ENCODE results near the gene AK9.
"Not testable (repeated sequence)": the region's sequence is repeated elsewhere in the genome, so short reads cannot be mapped to it uniquely, and the experiment has no call there.

Gene AK9

DNA sequence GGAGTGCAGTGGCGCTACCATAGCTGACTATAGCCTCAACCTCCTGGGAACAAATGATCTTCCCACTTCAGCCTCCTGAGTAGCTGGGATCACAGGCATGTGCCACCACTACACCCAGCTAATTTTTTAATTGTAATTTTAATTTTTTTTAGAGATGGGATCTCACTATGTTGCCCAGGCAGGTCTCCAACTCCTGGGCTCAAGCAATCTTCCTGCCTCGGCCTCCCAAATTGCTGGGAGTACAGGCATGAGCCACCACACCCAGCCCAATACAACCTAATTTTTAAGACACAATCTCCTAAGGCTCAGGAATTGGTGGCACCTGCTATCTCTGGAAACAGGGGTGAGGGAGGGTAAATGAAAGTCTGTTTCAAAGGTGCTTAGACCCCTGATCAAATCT lies 213.8 kb downstream of the AK9 start:
- DNase-seq, result no peak

DNA sequence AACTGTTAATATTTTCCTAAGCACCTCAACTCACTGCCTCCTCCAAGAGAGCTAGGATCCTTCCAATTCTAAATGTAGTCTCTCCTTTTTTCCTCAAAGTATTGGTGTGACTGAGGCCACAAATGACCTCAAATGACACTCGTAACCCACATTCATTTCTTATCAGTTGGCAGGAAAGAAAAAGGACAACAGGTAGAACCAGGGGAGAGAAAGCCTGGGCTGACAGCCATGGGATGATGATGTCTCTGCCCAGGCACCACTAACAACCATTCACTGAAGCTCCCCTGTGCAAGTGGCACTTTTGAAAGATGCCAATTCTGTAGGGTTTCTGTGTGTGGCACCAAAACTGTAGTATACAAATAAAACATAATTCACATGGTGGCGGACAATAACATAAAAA lies 215.4 kb downstream of the AK9 start:
- no peak for DNase-seq

- no peak for DNase-seq
Observed at GRCh38 chr6:109474995-109475394, 216.0 kb downstream of the AK9 start.

GRCh38 chr6:109473120-109473519 lies 217.9 kb downstream of the AK9 start:
- DNase-seq, result no peak

DNA sequence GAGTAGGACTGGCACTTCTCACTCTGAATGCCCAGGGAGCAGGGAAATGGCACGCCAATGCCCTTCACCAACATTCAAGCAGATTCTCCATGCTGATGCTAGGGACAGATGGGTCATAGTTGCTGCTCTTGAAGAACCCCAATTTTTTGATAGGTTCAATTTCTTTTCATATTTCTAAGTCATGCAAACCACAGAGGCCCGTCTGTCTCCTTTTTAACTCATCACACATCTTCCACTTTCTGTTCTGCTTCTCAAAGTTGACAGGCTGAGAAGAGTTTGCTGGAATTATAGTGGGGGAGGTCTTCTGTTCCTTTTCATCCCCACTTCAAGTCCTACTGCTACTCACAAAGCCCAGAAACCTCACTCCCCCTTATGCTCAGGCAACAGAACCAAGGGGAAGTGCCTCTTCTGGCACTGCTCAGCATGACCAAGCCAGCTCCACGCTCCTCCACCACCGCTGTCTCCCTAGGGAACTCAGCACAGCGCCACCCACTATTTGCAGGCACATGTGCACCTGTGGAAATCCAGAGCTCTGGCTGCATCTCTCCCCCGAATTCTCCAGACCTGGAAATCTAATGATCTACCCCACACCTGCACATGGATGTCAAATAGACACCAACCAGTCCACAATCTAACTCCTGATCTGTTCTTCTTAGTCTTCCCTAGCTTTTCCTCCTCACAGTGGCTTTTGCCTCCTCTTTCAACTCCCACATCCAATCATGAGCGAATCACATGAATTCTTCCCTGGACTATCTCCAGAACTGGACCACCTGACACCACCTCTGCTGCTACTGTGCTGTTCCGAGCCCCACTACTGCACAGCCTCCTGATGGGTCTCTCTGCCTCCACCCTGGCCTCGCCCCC lies 218.6 kb downstream of the AK9 start:
- no peak for DNase-seq

DNA sequence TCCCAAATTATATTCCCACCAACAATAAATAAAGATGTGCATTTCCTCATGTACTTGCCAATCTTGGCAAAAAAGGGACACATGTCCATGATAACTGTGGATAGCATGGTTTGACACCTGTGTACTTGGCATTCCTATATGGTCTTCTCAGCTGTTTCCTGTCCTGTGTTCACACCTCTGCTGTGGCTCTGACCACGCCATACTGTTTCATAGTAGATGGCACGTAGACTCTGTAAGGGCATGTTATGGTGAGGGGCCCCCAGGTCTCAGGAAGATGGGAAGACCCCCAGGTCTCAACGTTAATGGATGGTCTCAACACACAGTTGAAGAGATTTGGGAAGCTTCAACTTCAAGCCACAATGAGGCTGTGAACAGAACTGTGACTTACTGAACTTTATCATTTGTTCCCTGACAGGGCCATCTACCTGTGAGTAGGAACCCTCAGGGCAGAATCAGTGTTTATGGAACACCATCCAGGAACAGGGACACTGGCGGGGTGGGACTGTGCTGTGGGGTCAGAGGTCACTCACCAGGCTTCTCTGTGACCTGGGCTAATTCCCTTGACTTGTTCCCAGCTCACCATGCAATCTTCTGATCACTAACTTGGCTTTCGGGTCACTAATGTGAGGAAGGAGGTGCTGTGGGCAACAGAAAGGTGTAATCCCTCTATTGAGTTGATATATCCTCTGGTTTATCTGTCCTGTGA lies 219.7 kb downstream of the AK9 start:
- DNase-seq, result no peak

DNA sequence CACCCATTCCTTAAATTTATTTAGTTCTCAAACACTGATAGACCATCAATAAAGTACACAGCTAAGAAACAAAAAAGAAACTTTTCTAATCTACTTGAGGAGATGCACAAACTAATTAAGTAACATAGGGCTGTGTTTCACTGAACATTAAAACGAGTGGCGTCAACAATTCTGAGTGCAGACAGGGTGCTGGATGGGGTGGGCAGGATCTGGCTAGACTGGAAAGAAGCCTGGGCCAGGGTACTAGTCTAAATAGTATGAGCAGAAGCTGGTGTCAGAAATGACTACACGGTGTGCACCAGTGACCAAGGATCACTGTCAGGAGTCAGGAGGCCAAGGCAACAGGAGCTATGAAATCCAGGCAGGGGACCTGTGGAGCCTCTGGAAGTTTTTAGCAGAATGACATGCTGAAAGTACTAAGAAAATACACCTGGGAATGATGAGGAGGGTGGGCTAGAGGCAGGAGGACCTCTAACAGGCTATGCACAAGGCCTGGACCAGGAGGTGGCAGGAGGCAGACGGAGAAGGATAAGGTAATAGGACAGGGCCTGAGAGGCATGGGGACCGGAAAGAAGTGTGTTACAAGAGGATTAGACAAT lies 221.3 kb downstream of the AK9 start:
- no peak for DNase-seq

- DNase-seq, result no peak
Observed at GRCh38 chr6:109467696-109468095, 223.3 kb downstream of the AK9 start.

- DNase-seq, result no peak
Observed at GRCh38 chr6:109466212-109466923, 224.6 kb downstream of the AK9 start.

DNA sequence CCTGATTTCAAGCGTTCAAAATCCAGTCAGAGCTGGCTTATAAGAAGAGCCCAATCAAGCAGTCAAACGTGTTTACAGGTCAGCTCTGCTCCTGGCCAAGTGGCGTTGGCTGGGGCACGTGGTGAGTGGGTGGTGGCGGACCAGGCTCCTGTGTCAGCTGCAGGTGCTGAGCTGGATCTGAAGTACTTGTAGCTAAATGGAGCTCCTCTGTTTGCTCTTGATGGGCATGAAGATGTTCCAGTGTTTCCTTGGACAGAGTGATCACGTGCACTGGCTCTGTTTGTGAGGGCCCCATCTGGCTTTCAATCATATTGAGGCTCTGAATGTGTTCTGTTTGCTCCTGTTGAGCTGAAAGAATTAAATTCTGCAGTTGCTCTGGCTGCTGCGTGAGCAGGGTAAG lies 225.2 kb downstream of the AK9 start:
- no peak for DNase-seq

GRCh38 chr6:109461733-109462526 lies 229.1 kb downstream of the AK9 start:
- no peak for DNase-seq

GRCh38 chr6:109461205-109461604 lies 229.8 kb downstream of the AK9 start:
- DNase-seq, result not testable (repeated sequence)

DNA sequence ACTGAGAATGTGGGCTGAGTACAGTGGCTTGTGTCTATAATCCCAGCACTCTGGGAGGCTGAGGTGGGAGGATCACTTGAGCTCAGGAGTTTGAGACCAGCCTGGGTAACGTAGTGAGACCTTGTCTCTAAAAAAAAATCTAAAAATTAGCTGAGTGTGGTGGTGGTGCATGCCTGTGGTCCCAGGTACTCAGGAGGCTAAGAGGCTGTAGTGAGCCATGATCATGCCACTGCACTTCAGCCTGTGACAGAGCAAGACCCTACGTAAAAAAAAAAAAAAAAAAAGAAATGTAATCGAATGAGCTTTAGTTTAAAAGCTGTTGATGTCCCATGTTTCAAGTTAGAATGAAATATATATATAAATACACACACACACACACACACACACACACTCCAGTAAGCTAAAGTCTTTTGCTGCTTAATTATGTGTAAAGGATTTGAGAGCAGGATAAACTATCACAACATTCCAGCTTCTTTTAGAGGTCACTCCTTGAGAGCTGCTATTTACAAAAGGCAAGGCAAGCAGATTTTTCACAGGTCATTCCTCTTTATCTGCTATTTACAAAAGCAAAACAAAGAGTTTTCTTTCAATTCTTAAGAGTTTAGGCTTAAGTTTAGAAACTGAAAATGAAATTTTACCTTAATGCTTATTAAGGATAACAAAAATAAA lies 230.7 kb downstream of the AK9 start:
- peak; percentile 31 for DNase-seq

DNA sequence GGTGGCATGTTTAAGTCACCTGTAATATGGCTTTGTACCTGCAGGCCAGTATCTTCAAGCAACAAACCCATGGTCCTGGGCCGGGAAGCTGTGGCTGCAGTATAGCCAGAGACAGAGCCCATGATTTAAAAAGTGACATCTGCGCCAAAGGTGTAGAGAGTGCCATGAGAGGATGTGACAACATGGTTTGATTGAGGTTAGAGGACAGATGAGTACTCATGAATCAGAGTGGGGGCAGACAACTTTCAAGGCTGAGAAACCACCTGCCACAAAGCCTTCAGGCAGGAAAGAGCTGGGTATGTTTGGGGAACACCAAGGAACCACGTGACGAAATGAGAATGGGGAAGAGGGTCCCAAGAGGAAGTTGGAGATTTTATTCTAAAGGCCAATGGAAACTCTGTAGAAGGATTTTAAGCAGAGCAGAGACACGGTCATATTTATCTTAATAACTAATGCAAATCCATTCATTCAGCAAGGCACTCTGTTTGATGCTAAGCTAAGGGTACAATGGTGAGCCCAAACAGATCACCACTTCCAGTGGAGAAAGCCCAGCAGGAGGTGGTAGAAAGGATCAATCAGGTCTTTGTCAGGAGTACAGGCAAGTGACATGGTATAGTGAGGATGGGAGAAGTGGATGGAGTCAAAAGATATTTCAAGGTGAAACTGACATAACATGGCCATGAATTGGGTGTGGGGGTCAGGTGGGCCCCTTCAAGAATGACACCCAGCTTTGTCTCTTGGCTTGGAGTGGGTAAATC lies 232.0 kb downstream of the AK9 start:
- no peak for DNase-seq

DNA sequence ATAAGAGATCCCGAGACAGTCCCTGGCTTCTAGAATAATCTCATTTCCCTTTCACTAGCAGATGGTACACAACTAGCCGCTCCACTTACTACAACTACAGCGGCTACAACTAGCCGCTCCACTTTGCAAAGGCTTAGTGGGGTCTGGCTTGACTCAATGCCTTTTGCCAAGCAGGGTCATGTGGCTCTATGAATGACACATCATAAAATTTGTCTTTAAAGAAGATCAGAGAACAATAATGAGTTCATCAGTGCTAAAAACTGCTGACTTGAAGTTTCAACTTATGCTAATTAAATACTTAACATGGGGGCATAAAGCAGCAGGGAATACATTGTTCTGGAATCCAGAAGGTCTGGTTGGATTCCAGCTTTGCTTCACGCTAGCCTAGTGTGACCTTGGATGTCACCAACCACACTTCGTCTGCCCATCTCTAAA lies 233.4 kb downstream of the AK9 start:
- no peak for DNase-seq

- DNase-seq, result no peak
Observed at GRCh38 chr6:109456710-109457561, 234.1 kb downstream of the AK9 start.

DNA sequence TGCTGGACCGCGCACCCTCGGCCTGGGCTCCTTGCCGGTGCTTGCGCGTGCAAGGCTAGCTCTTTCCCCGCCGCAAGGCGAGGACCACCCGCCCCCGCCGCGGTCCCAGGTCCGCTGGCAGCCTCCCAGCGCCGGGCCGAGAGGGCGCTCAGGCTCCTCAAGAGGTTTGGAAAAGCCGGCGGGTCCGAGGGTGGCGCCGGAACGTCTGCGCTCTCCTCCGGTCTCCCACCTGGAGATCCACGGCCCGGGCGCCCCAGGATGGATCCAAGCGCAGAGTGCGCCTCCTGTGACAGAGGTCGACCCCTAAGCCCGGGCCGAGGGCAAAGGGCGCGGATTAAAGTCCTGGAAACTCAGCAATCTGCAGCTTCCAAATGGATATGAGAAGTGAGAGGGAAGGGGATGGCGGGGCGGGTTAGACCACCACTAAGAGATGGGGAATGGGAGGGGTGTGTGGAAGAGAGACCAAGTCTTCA lies 234.9 kb downstream of the AK9 start:
- DNase-seq, result no peak

- DNase-seq, result peak; percentile 87
Observed at GRCh38 chr6:109455437-109456110, 235.4 kb downstream of the AK9 start, which contains the start of gene MICAL1. Gene MICAL1, minus strand, starts transcription at chr6:109455772. Its CDS starts 1,576 bp downstream, at chr6:109454196.

Data from eye (tissue), 1 donor.